Suppressor macrophage treated with lipopolysaccharide for 1 hour (primary cell): Measurements from ENCODE around the gene VRTN.
"Not testable (repeated sequence)": the region's sequence is repeated elsewhere in the genome, so short reads cannot be mapped to it uniquely, and the experiment has no call there.

ENCODE experiments used
- DNase-seq, 3 donors: peaks; one replicate each; pipeline ENCODE4 v3.0.0-alpha.2; 2020 to 2022

The VRTN gene

DNA sequence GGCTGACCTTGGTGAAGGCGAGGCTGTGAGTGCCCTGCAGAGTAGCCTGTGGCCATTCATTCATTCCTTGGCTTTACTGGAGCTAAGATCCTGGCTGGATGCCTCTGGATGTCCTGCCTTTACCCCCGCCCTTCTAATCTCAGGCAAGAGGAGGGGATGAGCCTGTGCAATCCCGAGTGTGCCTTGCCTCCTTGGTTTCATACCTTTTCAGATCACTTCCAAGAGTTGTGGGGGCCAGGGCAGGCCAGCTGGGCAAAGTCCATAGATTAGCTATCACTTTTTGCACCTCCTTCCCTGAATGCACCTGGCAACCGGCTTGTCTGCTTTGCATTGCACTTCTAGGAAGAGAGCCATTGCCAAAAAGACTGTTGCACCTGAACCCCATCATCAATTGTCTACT is 1.5 kb downstream of the VRTN start:
- DNase-seq: no peak

DNA sequence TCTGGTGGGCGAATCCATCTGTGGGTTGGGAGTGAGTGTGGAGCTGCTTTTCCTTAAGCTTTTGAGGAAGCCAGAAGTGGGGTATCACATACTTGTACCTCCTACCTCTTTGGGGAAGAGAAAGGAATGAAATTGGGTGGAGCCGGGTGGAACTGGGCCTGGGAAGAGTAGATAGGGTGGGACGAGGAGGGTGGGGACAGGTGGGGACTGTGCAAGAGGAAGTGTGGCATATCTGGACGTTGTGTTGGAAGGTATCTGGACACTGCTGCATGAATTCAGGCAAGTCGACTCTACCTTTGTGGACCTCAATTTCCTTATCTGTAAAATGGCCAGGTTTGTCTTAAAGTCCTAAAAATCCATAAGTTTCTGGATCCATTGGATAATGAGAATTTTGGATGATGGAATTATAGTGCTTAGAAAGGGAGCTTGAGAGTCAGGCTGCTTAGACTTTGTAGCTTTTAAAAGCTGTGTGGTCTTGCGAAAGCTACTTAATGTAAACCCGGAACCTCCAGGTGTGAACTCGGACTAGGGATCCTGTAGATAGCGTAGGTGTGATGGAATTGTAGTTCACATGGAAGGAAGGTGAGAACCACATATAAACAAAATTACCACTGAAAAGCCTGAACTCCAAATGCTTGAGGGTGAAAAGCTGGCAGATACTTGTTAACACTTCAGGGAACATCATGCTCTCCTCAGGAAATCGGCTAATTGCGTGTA is 2.1 kb downstream of the VRTN start:
- DNase-seq: no peak

DNA sequence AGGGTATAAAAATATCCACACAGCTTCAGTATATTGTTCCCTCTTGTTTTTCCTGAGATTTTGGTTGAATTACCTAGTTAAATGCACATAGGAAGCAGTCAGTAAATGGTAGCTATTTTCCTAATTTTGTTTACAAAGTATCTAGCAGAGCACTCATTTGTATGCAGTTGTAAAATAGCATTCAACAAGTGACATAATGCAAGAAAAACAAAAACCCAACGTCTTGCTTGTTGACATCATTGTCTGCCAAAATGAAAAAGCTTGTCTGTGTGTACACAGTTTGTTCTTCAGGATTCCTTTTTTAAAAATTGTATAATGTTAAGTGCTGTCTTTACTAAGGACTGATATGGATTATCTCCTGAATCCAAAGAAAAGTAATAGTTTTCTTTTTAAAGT is 2.7 kb downstream of the VRTN start:
- no peak for DNase-seq

DNA sequence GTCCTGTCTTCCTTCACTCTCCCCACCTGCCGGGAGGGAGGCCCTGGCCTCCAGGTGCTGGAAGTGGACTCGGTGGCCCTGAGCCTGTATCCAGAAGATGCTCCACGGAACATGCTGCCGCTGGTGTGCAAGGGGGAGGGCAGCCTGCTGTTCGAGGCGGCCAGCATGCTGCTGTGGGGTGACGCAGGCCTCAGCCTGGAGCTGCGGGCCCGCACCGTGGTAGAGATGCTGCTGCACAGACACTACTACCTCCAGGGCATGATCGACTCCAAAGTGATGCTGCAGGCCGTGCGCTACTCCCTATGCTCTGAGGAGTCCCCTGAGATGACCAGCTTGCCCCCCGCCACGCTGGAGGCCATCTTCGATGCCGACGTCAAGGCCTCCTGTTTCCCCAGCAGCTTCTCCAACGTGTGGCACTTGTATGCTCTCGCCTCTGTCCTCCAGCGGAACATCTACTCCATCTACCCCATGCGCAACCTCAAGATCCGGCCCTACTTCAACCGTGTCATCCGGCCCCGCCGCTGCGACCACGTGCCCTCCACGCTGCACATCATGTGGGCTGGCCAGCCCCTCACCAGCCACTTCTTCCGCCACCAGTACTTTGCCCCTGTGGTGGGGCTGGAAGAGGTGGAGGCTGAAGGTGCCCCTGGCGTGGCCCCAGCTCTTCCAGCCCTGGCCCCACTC is 8.8 kb downstream of the VRTN start:
- no peak for DNase-seq

DNA sequence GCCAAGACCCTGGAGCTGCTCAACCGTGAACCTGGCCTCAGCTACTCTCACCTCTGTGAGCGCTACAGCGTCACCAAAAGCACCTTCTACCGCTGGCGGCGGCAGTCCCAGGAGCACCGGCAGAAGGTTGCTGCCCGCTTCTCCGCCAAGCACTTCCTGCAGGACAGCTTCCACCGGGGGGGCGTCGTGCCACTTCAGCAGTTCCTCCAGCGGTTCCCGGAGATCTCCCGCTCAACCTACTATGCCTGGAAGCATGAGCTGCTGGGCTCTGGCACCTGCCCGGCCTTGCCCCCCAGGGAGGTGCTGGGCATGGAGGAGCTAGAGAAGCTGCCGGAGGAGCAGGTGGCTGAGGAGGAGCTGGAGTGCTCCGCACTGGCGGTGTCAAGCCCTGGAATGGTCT is 9.3 kb downstream of the VRTN start:
- no peak for DNase-seq

DNA sequence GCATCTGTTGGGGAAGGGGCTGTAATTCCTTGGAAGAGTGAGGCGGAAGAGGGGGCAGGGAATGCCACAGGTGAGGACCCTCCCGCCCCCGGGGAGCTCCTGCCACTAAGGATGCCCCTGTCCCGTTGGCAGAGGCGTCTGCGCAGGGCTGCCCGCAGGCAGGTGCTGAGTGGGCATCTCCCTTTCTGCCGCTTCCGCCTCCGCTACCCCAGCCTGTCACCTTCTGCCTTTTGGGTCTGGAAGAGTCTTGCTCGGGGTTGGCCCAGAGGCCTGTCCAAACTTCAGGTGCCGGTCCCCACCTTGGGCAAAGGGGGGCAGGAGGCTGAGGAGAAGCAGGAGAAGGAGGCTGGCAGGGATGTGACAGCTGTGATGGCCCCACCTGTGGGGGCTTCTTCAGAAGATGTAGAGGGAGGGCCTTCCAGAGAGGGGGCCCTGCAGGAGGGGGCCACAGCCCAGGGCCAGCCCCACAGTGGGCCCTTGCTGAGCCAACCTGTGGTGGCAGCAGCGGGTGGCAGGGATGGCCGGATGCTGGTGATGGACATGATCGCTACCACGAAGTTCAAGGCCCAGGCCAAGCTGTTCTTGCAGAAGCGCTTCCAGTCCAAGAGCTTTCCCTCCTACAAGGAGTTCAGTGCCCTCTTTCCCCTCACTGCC is 10.0 kb downstream of the VRTN start:
- DNase-seq: no peak

DNA sequence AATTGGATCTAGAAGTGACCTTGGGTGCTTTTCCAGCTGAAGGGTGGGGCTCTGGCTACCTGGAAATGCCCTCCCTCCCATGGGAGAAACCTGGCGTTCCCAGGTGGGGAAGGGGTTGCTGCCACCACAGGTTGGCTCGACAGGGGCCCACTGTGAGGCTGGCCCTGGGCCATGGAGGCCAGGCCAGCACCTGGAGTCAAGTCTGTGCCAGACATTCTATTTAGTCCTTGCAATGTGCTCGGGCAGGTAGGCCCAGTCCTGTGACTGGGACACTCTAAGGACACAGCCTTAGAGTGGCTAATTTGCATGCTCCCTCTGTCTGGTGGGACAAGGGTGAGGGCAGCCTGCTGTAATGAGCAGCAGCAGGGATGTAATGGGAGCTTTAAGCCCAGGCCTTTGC is 11.9 kb downstream of the VRTN start:
- DNase-seq: no peak

DNA sequence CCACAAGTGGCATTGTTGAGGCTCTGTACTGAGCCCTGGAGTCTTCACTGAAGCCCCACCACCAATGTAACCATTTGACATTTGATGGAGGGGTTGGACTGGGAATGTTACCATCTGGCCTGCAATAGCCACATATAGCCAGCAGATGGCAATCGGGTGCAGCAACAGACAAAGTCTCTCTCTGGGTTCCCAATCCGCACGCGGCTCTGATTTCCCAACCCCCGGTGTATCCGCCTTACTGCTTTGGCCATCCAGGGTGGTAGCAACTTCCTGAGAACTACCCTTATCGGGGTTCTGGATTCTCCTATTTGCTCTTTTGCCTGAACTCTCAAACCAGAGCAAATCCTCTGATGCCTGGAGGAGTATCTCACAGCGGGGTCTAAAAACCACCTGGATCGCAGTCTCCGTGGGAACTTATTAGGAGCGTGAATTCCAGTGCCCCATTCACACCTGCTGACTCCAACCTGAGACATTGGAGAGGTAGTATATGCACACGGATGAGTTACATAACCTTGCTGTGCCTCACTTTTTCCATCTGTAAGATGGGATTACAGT is 14.2 kb downstream of the VRTN start:
- DNase-seq: peak; percentile 86 to 92 (median 87)

DNA sequence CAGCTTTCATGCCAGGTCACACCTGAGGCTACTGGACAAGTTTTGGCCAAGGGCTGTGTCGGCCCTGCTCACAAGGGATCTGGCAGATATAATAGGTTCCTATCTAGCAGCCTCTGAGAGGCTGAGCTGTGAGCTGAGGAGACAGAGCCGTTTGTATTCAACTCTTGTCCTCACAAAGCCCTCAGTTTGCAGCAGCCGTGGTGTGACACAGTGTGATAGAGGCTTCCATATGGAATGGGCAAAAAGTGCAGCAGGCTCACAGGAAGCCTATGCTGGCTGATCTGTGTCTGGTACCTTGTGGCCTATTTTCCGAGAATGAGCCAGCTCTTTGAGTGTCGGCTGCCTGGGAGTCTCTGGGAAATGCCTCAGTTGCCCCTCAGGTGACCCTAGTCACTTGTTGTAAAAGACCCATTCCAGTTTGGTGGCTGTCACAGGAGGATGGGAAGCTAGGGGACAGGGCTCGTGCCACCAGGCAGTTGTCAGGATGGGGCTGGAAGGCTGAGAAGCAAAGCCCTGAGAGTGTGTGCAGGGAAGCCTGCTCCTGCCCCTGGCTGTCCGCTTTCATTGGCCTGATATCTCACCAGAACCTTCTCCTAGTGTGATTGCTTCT is 16.1 kb downstream of the VRTN start:
- DNase-seq: no peak

DNA sequence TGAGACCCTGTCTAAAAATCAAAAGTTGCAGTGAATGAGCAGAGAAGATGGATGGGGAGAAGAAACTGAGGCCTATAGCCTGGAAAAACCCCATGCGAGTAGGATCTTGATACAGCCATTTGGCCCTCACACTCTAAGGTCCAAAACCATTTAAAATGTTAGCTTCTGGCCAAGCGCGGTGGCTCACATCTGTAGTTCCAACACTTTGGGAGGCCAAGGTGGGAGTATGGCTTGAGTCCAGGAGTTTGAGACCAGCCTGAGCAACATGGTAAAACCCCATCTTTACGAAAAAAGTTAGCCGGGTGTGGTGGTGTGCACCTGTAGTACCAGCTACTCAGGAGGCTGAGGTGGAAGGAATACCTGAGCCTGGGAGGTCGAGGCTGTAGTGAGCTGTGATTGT is 19.8 kb downstream of the VRTN start:
- DNase-seq: no peak

DNA sequence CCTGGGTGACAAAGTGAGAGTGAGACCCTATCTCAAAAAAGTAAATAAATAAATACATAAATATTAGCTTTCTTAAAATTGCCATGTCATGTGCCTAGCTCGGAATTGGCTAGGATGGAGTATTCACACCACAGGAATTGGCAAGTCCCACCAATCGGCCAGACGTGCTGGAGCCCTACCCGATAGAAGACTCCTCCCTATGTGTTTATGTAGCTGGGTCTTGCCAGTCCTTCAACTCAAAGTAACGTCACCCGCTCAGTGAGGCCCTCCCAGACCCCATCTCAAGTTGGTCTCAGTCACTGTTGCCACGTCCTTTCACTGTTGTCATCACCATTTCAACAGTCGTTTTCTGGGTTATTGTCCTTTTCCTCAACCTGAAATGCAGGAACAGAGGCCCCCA is 20.2 kb downstream of the VRTN start:
- DNase-seq: no peak

DNA sequence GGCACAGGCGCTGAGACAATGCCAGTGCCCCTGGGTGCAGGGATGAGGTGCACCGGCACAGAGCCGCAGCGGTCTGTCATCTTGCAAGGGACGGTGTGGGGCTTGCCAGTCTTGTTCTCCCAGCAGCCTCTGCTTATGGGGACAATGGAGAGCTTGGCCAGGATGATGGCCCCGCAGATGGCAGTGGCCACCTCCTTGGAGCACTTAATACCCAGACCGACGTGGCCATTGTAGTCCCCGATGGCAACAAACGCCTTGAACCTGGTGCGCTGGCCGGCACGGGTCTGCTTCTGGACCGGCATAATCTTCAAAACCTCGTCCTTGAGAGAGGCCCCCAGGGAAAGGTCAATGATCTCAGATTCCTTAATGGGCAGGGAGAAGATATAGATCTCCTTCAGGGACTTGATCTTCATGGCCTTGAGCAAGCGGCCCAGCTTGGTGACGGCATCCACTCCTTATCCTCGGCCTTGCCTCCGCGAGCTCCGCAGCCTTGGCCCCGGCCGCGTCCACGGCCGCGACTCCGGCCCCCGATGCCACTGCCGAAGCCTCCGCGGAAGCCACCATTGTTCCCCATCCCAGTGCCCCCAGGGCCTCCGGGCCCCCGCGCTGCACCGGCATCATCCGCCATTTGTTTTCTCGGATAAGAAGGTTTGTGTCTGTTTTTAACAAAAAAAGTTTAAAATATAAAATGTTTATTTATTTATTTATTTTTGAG is 29.9 kb downstream of the VRTN start:
- DNase-seq: no peak

DNA sequence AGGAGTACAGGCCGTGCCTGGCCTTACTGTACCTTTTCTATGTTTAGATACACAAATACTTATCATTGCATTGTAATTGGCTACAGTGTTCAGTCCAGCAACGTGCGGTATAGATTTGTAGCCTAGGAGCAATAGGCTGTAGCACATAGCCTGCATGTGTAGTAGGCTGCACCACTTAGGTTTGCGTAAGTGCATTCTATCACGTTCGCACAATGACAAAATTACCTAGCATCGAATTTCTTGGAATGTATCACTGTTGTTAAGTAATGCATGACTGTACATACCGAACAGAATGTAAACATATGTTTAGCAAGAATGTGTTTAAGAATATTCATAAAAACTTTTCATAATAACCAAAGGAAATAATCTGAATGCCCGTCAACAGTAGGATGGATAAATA is 31.9 kb downstream of the VRTN start:
- DNase-seq: no peak

DNA sequence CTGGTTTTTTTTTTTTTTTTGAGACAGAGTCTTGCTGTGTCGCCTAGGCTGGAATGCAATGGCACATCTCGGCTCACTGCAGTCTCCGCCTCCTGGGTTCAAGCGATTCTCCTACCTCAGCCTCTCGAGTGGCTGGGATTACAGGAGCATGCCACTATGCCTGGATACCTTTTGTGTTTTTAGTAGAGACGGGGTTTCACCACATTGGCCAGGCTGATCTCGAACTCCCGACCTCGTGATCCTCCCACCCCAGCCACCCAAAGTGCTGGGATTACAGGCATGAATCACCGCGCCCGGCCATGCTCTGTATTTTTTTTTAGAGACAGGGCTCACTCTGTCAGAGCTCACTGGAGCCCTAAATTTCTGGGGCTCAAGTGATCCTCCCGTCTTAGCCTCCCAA is 32.6 kb downstream of the VRTN start:
- DNase-seq: no peak

DNA sequence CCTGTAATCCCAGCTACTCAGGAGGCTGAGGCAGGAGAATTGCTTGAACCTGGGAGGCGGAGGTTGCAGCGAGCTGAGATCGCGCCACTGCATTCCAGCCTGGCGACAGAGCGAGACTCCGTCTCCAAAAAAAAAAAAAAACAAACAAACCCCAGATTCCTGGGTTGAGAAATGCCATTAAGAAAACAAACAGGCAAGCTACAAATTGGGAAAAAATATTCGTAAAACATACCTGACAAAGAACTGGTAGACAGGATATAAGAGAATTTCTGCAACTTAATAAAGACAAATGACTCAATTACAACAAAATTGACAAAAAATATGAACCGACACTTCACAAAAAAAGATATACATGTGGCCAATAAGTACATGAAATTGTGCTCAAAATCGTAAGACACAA is 33.3 kb downstream of the VRTN start:
- DNase-seq: not testable (repeated sequence)

DNA sequence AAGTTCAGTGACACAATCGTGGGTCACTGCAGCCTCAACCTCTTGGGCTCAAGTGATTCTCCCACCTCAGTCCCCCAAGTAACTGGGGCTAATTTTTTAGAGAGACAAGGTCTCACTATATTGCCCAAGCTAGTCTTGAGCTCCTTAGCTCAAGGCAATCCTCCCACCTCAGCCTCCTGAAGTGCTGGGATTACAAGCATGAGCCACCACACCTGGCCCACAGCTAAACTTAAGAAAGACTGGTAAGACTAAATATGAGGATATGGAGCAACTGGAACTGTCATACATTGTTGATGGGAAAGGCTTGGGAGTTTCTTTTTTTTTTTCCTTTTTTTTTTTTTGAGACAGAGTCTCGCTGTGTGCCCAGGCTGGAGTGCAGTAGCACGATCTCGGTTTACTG is 34.0 kb downstream of the VRTN start:
- no peak for DNase-seq

DNA sequence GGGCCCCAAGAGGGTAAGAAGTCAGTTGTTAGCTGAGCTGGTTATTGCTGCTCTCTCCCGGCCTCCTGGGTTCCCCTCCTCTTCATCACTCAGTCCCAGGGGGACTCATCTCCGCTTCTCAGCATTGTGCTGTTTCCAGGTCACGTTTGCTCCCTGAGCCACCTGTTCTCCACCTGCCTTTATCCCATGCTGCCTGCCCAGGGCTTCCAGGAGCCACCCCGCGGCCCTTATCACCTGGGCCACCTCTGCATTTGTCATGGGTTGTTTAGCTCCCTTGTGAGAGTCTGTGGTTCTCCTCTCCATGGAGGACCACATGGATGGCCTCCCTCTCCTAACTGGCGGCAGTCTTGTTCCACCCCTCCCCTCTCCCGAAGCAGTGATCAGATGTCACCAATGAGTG is 41.7 kb downstream of the VRTN start:
- no peak for DNase-seq

DNA sequence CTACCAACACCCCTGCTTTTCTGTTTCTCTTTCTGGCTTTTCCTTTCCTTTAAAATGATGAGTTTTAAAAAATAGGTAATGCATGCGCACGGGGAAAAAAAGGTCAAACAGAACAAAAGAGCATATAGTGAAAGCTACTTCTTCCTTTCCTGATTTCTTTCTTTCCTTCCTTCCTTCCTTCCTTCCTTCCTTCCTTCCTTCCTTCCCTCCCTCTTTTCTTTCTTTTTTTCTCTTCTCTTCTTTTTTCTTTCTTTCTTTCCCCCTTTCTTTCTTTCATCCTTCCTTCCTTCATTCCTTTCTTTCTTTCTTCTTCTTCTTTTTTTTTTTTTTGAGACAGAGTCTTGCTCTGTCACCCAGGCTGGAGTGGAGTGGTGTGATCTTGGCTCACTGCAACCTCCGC is 42.2 kb downstream of the VRTN start:
- not testable (repeated sequence) for DNase-seq

DNA sequence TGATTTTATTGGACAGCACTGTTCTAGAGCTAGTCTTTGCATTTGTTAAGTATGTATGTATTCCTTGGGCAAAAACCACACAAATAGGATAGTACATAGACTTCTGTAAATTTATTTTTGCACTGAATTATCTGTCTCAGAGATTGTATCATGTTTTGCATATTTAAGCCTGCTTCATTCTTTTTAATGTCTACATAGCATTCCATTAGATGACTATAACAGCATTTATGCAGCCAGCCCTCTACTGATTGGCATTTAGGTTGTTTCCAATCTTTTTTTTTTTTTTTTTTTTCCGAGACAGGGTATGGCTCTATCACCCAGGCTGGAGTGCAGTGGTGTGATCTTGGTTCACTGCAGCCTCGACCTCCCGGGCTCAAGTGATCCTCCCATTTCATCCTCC is 43.2 kb downstream of the VRTN start:
- DNase-seq: no peak

DNA sequence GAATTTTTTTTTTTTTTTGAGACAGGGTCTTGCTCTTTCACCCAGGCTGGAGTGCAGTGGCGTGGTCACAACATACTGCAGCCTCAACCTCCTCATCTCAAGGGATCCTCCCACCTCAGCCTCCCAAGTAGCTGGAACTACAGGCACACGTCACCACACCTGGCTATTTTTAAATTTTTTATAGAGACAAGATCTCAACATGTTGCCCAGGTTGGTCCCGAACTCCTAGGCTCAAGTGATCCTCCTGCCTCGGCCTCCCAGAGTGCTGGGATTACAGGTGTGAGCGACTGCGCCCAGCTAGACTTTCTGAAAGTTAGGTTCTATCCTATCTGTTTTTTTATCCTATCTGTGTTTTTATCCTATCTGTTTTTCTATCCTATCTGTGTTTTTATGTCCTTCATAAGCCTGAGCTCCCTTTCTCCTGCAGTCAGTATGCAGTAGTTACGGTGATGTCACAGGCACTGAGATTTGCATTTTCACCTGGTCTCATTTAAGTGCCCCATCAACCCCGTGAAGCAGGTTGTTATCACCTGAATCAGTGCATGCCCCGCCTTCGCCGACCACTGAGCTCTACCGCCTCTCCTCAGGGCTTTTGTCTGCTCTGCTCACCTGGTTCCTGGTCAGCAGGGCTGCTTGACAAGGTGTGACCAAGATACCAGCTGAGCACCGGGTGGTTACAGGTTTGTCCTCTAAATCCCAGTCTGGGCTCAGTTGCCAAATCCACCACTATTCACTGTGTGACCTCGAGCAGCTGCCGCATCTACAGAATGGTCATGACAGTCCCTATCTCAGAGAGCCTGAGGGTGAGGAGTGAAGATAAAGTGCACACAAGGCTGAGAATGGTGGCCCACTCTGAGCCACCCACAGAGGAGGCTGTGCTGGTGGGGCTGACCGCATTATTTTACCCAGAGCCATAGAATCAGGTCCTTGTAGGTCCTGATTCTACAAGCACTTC is 44.6 kb downstream of the VRTN start:
- no peak for DNase-seq

DNA sequence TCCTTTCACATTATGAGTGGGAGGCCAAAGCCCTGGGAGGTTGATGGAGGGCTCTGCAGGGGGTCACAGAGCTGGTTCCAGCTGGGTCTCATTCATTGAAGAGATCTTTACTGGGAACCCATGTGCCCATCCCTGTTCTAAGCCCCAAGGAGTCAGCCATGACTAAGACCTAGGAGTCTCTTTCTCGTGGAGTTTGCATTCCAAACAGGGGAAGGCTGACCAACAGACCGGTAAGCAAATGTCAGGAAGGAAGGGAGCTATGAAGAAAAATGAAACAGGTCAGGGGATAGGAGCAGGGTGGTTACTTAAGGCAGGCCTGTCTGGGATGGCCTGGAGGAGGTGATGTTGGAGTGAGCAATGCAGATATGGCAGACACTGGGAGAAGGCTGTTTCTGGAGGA is 46.3 kb downstream of the VRTN start:
- DNase-seq: no peak

DNA sequence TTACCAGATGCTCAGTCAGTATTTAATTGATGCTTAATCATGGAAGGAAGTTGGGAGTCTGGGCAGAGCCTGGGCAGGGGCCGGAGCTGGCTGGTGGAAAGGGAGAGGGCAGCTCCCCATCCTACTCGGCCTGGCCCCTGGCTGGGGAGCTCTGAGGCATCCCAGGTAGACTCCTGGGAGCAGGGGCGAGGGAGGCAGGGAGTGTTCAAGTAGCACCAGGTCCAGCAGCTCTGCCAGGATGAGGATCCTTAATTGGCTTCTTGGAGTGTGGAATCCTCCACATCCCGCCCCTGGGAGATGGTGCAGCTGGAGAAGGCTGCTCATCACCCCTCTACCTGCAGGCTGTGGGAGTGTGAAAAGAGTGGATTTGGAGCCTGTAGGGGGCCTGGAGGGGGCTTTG is 46.8 kb downstream of the VRTN start:
- DNase-seq: no peak
